ENCODE measurements around the gene RNF144B.

DNA sequence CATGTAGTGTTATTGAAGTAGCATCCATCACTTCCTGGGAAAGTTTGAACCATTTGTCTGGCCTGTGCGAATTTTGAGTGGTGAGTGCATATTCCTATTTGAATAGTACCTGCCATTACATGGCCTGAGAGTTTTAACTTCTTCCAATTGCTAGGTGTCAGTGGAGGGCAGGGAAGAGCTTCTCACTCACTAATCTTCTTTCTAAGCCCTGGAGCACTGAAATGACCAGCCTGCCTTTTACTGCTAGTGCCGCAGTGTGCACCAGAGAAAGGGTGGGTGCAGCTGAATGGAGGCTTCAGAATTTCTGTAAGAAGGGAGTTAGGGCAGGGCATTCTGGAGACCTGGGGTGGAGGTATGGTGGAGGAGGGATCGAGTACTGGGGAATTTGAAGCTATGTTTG, 45.5 kb downstream of the RNF144B start:
- TF ChIP-seq, protein P1, sequence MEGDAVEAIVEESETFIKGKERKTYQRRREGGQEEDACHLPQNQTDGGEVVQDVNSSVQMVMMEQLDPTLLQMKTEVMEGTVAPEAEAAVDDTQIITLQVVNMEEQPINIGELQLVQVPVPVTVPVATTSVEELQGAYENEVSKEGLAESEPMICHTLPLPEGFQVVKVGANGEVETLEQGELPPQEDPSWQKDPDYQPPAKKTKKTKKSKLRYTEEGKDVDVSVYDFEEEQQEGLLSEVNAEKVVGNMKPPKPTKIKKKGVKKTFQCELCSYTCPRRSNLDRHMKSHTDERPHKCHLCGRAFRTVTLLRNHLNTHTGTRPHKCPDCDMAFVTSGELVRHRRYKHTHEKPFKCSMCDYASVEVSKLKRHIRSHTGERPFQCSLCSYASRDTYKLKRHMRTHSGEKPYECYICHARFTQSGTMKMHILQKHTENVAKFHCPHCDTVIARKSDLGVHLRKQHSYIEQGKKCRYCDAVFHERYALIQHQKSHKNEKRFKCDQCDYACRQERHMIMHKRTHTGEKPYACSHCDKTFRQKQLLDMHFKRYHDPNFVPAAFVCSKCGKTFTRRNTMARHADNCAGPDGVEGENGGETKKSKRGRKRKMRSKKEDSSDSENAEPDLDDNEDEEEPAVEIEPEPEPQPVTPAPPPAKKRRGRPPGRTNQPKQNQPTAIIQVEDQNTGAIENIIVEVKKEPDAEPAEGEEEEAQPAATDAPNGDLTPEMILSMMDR (IDR thresholded peaks at IDR 0.05): no peak
- no peak for TF ChIP-seq POLR2A (IDR thresholded peaks at IDR 0.05)
